ENCODE measurements around the gene AP5B1.
A peak's percentile ranks its signal among the peaks of the same experiment; 100 is the strongest.
"Not testable (repeated sequence)": the region's sequence is repeated elsewhere in the genome, so short reads cannot be mapped to it uniquely, and the experiment has no call there.

The AP5B1 gene

DNA sequence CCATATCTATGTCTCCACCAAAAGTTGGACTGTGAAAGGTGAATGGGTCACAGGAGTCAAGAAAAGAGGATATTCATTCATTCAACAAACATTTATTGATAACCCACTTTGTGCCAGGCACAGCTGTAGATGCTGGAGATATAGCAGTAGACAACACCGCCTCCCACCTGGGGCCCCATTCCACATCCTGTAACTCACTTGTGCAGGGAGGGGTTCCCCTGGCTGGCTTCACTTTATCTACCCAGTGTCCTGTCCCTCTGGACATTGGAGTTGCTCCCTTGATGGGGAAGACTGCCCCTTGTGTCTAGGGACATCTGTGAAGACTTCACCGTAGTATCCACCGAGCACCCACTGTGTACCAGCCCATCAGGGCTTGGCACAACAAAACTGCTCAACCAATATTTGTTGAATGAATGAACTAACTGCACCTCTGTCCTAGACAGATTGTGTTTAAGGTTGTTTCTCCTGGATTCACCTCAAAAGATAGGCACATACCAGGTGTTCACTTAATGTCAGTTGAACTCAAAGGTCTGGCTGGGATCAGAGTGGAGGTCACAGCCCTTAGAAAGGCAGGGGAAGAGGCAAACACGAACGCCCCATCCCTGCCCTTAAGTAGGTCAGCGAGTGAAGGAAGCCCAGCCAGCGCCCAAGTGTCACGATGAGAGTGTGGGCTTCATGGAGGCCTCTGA lies 4.7 kb upstream of the AP5B1 start:
- no peak for DNase-seq

DNA sequence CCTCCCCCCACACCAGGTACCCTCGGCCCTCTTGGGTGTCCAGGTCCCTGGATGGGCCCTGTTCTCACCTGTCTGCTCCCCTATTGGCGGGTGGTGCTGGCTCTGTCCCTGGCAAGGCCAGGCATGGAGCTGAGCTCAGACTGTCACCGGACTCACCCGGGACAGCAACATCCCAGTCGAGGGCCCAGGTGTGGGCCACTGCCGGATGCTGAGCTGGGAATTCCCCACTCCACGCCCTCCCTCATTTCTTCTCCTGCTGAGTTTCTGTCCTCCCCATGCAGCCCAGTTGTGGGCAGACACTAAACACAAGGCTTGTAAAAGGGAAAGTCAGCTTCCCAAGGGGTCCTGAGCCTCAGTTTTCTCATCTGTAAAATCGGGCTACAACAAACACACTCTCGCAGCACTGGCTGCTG lies 2.0 kb upstream of the AP5B1 start:
- DNase-seq = no peak

DNA sequence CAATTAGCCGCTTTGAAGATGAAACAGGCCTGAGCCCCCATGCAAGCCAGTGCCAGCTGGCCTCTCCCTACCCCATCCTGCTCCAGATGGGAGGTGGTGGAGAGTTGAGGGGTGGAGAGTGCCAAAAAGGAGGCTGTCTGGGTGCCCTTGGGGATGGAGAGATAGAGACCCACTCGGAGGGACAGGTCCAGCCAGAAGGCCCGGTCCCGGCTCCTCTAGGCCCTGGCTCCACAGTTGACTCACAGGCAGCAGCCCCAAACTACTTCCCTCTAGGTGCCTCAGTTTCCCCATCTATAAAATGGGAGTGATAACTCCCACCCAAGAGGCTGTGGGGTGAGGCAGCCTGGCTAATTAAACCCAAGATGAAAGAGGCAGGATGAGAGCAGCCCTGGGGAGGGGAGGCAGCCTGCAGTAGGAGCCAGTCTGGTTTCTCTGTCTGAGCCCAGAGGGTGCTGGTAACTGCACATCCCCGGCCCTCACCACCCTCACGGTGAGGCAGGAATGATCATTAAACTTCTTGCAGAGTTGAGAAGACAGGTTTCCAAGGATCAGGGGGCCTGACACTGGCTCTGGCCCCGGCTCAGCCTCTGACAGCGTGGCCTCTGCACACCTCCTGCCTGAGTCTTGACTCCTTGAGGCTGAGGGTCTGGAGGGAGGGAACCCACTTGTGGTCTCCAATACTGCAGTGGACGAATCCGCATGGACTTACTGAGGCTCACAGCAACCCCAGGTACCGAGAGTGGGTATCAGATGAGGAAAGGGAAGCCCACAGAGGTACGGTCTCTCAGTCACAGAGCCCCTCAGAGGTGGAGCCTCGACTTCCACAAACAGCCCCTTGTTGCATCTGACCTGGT lies 1.4 kb upstream of the AP5B1 start:
- DNase-seq = peak in 1 of 2 experiments; percentile 32

DNA sequence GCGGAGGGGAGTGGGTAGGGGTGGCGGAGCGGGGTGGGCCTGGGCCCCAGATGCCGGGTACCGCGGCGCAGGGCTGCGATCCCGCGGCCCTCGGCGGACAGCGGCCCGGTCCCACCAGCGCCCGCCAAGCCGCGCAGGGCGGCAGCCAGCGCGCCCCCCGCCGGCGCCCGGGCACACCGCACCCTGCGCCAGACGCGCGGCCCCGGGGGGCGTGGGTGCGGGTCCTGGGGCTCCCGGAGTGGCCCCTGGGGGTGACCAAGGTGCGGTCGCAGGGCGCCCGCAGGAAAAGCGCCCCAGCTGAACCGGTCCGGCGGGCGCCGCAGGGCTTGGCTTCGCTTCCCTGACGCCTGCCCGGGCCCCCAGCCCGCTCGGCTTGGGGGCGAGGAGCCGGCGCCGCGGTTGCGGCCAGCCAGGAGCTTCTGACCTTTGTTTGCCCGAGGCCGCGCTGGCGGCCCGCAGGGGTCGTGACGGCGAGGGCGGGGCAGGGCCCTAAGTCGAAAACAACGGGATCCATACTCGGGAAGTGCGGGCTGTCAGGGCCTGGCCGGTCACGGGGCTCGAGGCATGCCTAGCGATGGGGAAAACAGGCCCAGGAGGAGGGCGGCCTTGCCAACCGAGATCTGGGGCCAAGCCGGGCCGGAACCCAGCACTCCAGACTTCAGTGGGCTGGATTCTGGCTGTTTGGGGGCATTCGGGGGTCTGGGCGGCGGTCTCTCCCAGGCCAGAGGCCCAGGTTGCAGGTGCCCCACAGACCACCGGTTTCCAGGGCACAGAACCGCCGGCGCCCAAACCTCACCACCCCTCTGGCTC lies 581 bp upstream of the AP5B1 start:
- peak in 1 of 2 experiments; percentile 92 for DNase-seq

DNA sequence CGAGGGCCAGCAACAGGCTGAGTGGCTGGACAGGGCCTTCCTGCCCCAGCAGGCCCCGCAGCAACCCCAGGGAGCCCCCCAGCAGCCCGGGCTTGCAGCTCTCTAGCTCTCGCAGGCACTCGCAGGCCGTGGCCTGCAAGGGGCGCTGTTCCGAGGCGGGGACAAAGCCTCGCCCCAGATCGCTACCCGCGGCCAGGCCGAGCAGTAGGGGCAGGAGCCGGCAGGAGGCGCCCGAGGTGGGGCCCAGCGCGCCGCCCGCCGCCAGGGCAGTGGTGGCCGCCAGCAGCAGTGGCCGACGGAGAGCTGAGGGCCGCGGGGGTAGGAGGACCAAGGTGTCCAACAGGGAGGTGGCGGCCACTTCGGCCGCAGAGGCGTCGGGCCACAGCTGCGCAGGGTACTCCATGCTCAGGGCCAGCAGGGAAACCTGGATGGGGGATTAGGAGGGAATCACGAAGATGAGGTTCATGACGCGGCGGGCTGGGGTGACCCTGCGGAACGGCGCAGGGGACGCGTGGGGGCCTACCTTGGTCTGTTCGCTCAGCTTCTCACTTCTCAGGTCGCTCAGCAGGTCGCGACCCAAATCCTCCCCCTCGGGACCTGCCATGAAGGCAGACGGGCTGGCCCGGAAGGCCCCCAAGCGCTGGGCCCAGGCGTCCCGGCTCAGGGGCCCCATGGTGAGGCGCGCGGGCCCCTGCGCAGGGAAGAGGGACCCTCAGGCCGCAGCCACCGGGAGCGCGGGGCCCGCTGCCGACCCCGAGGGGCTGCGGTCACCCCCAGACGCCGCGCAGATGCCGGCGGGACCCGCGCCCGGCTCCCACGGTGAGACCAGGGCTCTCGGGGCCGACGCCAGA lies 632 bp downstream of the AP5B1 start:
- peak; percentile 62 to 90 for DNase-seq

DNA sequence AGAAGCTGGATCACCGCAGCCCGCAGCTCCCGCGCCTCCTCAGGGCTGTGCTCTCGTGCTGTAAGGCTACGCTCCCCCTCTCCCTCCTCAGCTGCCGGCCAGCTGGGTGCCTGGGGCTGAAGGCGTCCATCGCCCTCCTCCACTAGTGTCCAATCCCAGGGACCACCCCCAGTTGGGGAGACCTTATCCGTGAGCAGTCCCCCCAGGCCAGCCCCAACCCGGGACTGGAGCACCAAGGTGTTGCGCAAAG lies 1.2 kb downstream of the AP5B1 start:
- DNase-seq = no peak

DNA sequence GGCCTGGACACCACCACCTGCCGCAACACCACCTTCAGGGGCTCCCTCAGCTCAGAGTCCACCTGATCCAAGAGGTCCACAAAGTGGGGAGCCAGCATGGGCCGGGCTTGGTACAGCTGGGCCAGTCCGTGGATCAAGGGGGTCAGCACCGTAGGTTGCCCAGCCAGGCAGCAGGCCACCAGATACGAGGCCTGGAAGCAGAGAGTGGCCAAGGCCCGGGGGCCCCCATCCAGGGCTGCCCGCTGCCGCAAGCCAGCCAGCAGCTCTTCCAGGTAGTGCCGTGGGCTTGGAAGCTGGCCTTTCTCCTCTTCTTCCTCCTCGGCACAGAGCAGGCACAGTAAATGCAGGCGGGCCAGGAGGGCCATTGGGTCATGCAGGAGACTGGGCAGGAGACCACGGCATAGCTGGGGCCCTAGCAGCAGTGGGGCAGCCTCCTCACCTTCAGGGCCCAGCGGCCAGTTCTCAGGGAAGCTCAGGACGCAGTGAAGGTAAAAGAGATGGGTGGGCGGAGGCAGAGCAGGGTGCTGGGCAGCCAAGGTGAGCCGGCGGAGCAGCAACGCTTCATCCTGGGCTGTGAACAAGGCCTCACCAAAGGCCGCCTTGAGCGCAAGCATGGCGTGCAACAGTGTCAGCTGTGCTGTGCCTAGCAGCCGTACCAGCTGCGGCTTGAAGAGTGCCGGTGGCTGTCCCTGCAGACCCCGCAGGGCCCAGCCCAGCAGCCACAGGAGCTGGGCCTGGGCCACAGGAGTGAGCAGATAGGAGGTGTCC lies 1.7 kb downstream of the AP5B1 start:
- no peak for DNase-seq

DNA sequence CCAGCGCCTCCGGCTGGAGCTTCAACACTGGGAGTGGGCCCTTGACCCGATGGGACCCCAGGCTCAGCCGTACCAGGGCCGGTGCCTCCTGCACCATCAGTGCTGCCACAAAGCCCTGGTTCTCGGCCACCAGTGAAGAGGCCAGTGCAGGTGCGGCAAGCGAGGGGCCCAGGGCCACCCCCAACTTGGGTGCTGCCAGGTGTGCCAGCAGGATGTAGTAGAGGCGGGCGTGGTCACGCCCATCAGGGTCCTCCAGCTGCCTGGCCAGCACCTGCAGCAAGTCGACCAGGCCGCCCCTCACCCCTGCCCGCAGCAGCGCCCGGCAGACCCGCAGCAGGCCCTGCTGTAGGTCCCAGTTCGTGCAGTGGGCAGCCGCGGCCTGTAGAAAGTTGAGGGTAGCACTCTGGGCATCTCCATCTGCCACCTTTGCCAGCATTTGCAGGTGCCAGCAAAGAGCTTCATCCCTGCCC lies 2.3 kb downstream of the AP5B1 start:
- DNase-seq = no peak

DNA sequence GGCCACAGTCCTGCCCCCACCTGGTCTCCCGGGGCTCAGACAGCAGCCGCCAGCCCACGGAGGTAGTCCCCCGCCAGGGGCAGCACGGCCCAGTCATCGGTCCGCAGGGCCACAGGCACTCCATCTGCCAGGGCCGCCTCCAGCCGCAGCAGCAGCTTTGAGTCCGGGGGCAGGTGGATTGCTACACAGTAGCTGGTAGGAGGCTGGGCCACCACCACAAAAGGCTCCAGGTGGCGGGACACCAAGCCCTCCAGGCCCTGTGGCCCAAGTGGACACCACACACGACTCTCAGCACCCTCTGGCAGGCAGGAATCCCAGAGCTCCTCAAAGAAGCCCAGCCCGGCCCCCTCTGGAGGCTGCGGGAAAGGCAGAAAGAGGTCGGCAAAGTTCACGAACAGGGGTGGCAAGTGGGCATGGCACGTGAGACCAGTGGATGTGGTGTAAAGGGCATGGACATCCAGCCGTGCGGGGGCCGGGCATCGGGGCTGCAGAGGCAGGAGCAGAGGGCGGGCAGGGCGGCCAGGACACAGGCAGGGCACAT lies 2.9 kb downstream of the AP5B1 start:
- no peak for DNase-seq

DNA sequence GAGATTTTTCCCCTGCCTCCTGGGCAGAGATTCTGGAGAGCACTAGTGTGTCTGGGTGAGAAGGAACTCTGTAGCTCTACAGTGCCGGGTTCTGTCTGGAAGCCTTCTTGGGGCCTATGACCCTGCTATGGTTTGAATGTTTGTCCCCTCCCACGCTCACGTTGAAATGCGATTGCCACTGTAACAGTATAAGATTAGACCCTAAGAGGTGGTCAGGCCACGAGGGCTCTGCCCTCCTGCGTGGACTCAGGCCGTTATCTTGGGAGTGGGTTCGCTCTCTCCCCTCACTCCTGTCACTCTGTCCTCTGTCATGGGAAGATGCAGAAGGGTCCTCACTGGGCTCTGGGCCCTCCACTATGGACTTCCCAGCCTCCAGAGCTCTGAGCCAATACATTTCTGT lies 3.5 kb downstream of the AP5B1 start:
- no peak for DNase-seq

DNA sequence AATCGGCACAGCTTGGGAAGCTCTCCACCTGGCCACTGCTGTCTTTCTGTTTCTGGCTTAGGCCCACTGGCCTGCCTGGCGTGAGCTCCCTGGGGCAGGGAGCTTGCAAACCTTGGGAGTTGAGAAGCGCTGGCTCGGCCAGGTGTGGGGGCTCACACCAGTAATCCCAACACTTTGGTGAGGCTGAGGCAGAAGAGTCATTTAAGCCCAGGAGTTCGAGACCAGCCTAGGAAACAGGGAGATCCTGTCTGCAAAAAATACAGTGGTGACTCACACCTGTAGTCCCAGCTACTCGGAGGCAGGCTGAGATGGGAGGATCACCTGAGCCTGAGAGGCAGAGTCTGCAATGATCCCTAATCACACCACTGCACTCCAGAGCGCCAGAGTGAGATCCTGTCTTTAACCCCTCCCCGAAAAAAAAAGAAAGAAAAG lies 4.0 kb downstream of the AP5B1 start:
- no peak for DNase-seq

DNA sequence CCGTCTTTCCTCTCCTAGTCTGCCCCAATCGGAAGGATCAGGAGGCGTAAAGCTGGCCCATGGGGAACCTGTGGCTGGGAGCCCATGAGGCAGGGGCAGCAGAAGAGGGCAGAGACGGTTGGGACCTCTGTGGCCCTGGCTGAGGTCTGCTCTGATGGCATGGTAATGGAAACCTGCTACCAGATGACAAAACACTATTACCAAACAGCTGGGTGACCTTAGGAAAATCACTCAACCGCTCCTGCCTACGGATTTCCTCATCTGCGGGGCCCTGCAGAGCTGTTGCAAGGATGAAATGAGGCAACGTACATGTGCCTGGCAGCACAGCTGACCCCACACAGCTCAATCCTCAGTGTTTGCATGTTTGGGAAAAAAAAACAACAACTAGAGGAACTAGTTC lies 4.6 kb downstream of the AP5B1 start:
- peak in 1 of 2 experiments; percentile 74 for DNase-seq

DNA sequence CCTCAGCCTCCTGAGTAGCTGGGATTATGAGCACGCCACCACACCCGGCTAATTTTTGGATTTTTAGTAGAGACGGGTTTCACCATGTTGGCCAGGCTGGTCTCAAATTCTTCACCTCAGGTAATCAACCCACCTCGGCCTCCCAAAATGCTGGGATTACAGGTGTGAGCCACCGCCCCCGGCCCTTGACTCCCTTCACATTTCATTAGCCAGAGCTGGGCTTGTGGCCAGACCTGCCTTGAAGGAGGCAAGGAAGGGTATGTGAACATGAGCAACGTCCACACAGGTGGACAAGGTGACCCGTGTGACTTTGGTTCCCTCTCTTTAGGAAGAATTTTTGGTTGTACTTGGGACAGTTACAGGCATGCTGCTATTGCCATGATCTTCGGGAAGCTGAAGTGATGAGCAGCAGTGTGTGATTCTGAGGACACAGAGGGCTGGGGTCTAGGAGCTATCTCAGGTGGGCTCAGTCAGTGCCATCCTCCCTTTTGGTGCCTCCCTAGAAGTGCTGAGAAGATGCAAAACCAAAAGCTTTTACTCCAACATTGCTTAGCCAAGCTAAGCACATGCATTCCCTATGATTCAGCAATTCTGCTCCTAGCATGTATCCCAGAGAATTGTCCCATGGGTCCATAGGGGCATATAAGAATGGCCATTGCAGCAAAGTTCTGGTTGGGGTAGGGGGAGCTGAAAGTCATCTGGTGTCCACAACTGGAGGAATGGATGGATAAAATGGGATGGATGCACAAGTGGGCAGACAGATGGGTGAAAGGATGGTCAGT lies 6.1 kb downstream of the AP5B1 start:
- no peak for DNase-seq

DNA sequence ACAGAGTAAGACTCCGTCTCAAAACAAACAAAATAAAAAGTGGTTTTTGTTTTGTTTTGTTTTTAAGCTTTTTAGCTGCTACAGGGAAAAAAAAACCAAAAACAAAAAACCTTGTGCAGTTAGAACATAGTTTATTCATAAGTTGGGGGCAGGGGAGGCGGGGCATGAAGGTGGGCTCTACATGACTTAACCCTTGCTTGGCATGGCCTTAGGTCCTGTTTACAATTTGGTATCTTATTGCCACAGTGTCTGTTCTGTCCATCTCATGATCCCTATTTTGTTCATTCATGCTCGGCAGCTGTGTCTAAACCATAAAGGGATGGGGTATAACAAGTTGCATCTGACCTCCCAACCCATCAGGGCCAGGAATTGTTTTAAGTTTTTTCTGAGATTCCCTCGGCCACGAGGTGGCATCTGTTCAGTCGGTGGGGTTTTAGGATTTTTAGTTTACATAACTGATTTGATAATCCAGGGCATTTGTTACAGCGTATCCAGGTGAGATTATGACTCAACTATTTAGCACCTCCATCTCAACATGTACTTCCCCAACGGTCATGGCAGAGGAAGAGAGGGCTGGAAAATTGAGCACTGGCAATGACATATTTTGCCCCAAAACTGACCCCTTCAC lies 6.9 kb downstream of the AP5B1 start:
- no peak for DNase-seq

DNA sequence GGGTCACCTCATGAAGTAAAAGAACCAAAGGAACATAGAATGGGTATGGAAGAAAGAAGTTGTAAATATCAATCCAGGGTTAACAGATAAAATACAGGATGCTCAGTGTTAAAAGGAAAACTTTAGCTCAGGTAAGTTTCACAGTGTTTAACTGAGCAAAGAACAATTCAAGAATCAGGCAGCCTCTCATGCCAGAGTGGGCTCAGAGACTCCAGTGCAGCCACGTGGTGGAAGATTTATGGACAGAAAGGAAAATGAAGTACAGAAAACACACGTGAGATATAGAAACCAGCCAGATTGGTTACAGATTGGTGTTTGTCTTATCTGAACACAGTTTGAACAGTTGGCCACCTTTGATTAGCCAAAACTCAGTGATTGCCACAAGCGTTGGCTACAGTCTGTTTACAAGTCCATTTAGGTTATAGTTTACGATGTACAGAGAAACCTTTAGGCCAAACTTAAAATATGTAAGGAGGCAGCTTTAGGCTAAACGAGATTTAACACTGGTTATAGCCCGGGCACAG lies 9.1 kb downstream of the AP5B1 start:
- no peak for DNase-seq

DNA sequence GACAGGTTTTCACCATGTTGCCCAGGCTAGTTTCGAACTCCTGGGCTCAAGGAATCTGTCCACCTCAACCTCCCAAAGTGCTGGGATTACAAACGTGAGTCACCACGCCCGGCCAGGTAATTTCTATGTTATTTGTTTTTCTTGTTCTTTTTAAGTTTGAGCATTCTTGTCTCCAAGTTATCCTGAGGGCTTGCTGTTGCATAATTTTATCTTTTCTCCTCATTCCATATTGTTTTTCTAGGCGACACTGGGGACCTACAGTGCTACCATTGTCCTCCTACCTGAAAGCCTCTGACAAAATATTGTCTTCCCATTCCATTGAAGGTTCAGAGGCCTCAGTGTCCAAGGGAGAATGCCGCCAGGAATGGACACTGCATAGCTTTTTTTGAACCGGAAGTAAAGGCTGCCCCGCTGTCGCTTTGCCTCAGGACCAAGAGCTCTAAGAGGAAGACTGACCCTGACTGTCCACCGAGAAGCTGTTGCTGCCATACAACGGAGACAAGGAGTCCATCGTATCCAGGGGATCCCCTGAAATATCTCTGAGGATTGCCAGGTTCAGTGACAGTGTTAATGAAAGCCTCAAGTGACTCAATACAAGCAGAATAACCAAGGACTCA lies 9.7 kb downstream of the AP5B1 start:
- DNase-seq = no peak

DNA sequence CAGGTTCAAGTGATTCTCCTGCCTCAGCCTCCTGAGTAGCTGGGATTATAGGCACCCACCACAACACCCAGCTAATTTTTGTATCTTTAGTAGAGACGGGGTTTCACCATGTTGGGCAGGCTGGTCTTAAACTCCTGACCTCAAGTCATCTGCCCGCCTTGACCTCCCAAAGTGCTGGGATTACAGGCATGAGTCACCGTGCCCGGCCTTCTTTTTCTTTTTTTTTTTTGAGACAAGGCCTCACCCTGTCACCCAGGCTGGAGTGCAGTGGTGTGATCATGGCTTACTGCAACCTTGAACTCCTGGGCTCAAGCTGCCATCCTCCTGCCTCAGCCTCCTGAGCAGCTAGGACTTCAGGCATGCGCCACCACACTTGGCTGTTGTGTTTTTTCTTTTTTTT lies 13.0 kb downstream of the AP5B1 start:
- DNase-seq = not testable (repeated sequence)

DNA sequence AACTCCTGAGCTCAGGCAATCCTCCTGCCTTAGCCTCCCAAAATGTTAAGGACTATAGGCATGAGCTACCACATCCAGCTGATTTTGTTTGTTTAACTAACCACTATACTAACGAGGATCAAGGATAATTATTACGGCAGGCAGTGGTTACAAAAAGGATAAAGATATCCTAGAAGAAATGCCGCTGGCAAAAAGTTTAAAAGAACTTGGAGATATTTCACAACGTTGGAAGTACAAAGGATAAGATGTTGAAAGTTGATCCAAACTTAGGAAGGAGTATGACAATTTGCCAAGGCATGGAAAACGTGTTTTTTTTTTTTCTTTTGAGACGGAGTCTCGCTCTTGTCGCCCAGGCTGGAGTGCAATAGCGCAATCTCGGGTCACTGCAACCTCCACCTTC lies 13.4 kb downstream of the AP5B1 start:
- no peak for DNase-seq

DNA sequence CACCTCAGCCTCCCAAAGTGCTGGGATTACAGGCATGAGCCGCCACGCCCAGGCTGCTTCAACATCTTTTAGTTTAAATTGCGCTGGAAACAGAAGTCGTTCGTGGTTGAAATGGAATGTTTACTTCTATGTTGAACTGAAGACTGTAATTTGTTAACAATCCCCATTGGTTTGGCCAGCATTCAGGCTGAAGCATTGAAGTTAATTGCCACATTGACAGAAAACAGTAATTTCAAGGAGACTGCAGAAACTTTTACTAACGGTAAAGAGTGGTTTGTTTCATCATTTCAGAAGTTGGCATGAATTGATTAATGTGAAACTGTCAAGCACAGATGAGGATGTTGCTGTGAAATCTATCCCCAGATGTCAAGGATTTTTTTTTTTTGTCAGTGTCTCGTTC lies 14.2 kb downstream of the AP5B1 start:
- DNase-seq = no peak

DNA sequence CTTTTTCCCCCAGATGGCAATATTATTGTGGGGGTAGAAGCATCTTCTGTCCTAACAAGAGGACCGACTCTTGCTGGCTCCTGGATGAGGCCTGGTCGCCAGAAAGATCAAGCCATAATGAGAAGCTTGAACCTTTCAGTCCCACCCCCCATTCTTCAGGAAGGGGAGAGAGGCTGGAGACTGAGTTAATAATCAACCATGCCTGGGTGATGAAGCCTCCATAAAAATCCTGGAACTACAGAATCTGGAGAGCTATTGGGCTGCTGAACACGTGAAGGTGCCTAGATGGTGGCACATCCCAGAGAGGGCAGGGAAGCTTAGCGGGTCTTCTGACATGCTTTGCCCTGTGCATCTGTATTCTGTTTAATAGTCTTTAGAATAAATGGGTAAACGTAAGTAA lies 16.3 kb downstream of the AP5B1 start:
- DNase-seq = peak in 1 of 2 experiments; percentile 55
